Measurements from ENCODE around the gene SEL1L. TPM values are rescaled to one million over a fixed set of nuclear protein-coding genes. Genes with fewer than 3 reads are reported as not detected.

The SEL1L gene
- total RNA-seq, 2 donors from 2014 or later = 91.2 to 121 TPM

- DNase-seq = no peak
- Histone ChIP-seq H3K9me3 (no peaks in the 10 kb centered on the region), H3K27me3 (no peaks in the 10 kb centered on the region), H3K36me3 (peaks cover 4% of the 10 kb centered on the region), H3K27ac (no peak overlapping the region), H3K9ac (ENCODE audit: low read depth in 2 of 2, low read length in 2 of 2) (no peak overlapping the region), H3K4me3 (no peak overlapping the region), H3K4me1 (no peaks in the 10 kb centered on the region)
- intact Hi-C loops (cut with DNase I) = no loop called here
- TF ChIP-seq, protein P1, sequence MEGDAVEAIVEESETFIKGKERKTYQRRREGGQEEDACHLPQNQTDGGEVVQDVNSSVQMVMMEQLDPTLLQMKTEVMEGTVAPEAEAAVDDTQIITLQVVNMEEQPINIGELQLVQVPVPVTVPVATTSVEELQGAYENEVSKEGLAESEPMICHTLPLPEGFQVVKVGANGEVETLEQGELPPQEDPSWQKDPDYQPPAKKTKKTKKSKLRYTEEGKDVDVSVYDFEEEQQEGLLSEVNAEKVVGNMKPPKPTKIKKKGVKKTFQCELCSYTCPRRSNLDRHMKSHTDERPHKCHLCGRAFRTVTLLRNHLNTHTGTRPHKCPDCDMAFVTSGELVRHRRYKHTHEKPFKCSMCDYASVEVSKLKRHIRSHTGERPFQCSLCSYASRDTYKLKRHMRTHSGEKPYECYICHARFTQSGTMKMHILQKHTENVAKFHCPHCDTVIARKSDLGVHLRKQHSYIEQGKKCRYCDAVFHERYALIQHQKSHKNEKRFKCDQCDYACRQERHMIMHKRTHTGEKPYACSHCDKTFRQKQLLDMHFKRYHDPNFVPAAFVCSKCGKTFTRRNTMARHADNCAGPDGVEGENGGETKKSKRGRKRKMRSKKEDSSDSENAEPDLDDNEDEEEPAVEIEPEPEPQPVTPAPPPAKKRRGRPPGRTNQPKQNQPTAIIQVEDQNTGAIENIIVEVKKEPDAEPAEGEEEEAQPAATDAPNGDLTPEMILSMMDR (IDR thresholded peaks at IDR 0.05) = no peak
Observed at GRCh38 chr14:81525129-81525528, 8.5 kb downstream of the SEL1L start.

GRCh38 chr14:81523616-81524015 is 10.0 kb downstream of the SEL1L start:
- DNase-seq = no peak
- Histone ChIP-seq H3K9ac (ENCODE audit: low read depth in 2 of 2, low read length in 2 of 2) (no peak overlapping the region), H3K36me3 (peaks cover 4% of the 10 kb centered on the region), H3K27ac (no peak overlapping the region), H3K4me1 (peaks cover 7% of the 10 kb centered on the region), H3K27me3 (no peaks in the 10 kb centered on the region), H3K9me3 (no peaks in the 10 kb centered on the region), H3K4me3 (no peak overlapping the region)
- intact Hi-C loops (cut with DNase I) = no loop called here
- TF ChIP-seq, protein P1 (IDR thresholded peaks at IDR 0.05) = no peak

DNA sequence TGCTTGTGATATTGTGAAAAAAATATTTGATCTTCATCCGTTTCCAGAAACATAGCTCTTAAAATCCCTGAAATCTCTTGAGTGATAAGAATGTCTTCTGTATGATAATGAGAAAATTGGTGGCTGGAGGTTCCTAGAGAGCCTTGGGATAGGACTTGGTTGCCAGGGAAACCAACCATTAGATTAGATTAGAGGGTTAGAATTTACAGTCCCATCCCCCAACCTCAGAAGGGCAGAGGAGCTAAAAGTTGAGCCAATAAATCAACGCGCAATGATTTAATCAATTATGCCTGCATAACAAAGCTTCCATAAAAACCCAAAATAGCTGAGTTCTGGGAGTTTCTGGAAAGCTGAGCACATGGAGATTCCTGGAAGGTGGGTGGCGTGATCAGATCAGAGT is 10.6 kb downstream of the SEL1L start:
- H3K4me1 ChIP-seq = peaks cover 7% of the 10 kb centered on the region
- H3K36me3 ChIP-seq = peaks cover 4% of the 10 kb centered on the region
- H3K9ac ChIP-seq (ENCODE audit: low read depth in 2 of 2, low read length in 2 of 2) = no peak overlapping the region
- no peak overlapping the region for H3K4me3 ChIP-seq
- intact Hi-C loops (cut with DNase I) = no loop called here
- TF ChIP-seq, protein P1 (IDR thresholded peaks at IDR 0.05) = no peak
- DNase-seq = no peak
- H3K27ac ChIP-seq = no peak overlapping the region
- H3K27me3 ChIP-seq = no peaks in the 10 kb centered on the region
- H3K9me3 ChIP-seq = no peaks in the 10 kb centered on the region

GRCh38 chr14:81521356-81521755 is 12.3 kb downstream of the SEL1L start:
- H3K27ac ChIP-seq = no peak overlapping the region
- peaks cover 10% of the 10 kb centered on the region for H3K4me1 ChIP-seq
- no peak for DNase-seq
- TF ChIP-seq, protein P1 (IDR thresholded peaks at IDR 0.05) = no peak
- no peak overlapping the region for H3K4me3 ChIP-seq
- no peak overlapping the region for H3K9ac ChIP-seq (ENCODE audit: low read depth in 2 of 2, low read length in 2 of 2)
- no peaks in the 10 kb centered on the region for H3K27me3 ChIP-seq
- peaks cover 4% of the 10 kb centered on the region for H3K36me3 ChIP-seq
- intact Hi-C loops (cut with DNase I) = no loop called here
- H3K9me3 ChIP-seq = no peaks in the 10 kb centered on the region

DNA sequence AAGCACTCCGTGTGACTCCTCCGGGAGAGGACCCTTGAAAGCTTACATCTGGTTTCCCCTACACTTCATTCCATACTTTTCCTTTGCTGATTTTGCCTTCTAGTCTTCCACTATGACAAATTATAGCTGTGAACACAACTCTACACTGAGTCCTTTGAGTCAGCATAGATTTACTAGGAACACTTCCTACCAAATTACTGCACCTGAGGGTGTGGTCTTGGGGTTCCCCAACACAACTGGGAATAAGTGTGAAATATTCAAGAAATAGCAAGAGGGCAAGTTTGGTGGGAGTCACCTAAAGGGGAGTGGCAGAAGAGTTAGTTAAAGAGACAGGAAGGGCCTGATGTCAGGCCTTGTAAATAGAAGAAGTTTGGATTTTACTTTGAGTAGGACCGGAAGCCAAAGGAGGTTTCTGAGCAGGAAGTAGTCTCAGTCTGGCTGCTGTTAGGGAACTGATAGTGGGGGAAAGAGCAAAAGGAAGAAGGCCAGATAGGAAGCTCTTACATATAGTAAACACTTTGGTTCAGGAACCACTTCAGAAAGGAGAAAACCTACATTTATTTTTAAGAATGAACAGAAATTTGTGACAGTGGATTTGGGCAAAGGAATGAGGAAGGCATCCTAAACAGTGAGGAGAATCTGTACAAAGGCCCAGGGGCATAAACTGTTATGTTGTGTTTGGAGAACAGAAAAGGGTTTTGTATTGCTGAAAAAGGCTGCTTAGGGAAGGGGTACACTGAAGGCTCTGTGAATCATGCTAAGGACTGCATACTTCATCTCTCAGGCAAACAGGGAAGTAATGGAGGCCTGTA is 14.2 kb downstream of the SEL1L start:
- H3K36me3 ChIP-seq = peaks cover 4% of the 10 kb centered on the region
- no peaks in the 10 kb centered on the region for H3K9me3 ChIP-seq
- no peaks in the 10 kb centered on the region for H3K27me3 ChIP-seq
- H3K4me1 ChIP-seq = peaks cover 10% of the 10 kb centered on the region
- H3K9ac ChIP-seq (ENCODE audit: low read depth in 2 of 2, low read length in 2 of 2) = peak overlapping the region in 1 of 2 donors; percentile 17
- TF ChIP-seq, protein P1 (IDR thresholded peaks at IDR 0.05) = no peak
- DNase-seq = peak; percentile 24
- intact Hi-C loops (cut with DNase I) = no loop called here
- H3K27ac ChIP-seq = peak overlapping the region; percentile 75
- H3K4me3 ChIP-seq = no peak overlapping the region

All from colonic mucosa (tissue), 4 donors.